H1 (cell line): Measurements from ENCODE around the gene TRHDE. TPM values are rescaled to one million over a fixed set of nuclear protein-coding genes. Genes with fewer than 3 reads are reported as not detected.

Experiments
- CTCF ChIA-PET: fragments of 300-600 bp; sonication (Branson Sonifier 250); formaldehyde crosslinking; loops from one replicate; lab custom pipeline; 2021; ENCODE audit not compliant: partially characterized antibody; lab: Charles Lee
- POLR2A ChIA-PET: fragments of 300-600 bp; sonication (Branson Sonifier 250); formaldehyde crosslinking; loops from one replicate; lab custom pipeline; 2021; ENCODE audit warnings: inconsistent platforms; ENCODE audit not compliant: partially characterized antibody; lab: Charles Lee
- DNase-seq, 2 experiments: peaks; one replicate each; pipeline versions ENCODE4 v3.0.0 to v3.0.0-alpha.2; 2010 to 2022; ENCODE audit warnings: low spot score in 2 of 2, low read depth in 1 of 2, mixed read lengths in 1 of 2
- FAIRE-seq: peaks from 2 replicates; lab custom pipeline; 2011; peaks lifted over from hg19 to GRCh38; lab: Jason Lieb, UNC
- H2AFZ ChIP-seq: 2 replicates; pipeline ENCODE4 v1.8.1; 2012; ENCODE audit warnings: low read length, inconsistent platforms
- H2AK5ac ChIP-seq: 2 replicates; pipeline ENCODE4 v1.6.1; 2013; ENCODE audit warnings: low read depth, low read length
- H2BK120ac ChIP-seq: replicated peaks from 2 replicates; pipeline ENCODE3; 2013; ENCODE audit warnings: low read depth, low read length, inconsistent platforms
- H2BK12ac ChIP-seq: 2 replicates; pipeline ENCODE4 v1.6.1; 2013; ENCODE audit warnings: low read depth, low read length
- H2BK15ac ChIP-seq: 2 replicates; pipeline ENCODE4 v1.6.1; 2013; ENCODE audit warnings: low read length
- H2BK20ac ChIP-seq: 2 replicates; pipeline ENCODE4 v1.6.1; 2013; ENCODE audit warnings: low read length
- H2BK5ac ChIP-seq: 2 replicates; pipeline ENCODE4 v1.6.1; 2013; ENCODE audit warnings: low read depth, low read length
- H3K14ac ChIP-seq: 2 replicates; pipeline ENCODE4 v1.6.1; 2013; ENCODE audit warnings: inconsistent platforms; ENCODE audit not compliant: insufficient read length
- H3K18ac ChIP-seq: 2 replicates; pipeline ENCODE4 v1.6.1; 2013; ENCODE audit warnings: low read length; ENCODE audit errors: extremely low read depth
- H3K23ac ChIP-seq: 2 replicates; pipeline ENCODE4 v1.6.1; 2013; ENCODE audit warnings: inconsistent platforms; ENCODE audit not compliant: insufficient read length
- H3K23me2 ChIP-seq: 2 replicates; pipeline ENCODE4 v1.6.1; 2013; ENCODE audit warnings: low read depth, low read length
- H3K27ac ChIP-seq: 2 replicates; pipeline ENCODE4 v1.6.1; 2011; ENCODE audit warnings: low read depth, low read length, inconsistent platforms
- H3K27me3 ChIP-seq, 4 experiments: replicated peaks in 1 of 4; 1 replicate in 1 of 4; 2 replicates in 3 of 4; pipeline versions ENCODE4 v1.6.1 to v1.8.1; 2011 to 2013; ENCODE audit warnings: low read length in 3 of 4, mild to moderate bottlenecking in 3 of 4, inconsistent platforms in 2 of 4, mixed read lengths in 2 of 4, moderate library complexity in 1 of 4; ENCODE audit not compliant: control insufficient read depth in 3 of 4, insufficient read depth in 3 of 4; ENCODE audit errors: extremely low read depth in 1 of 4
- H3K36me3 ChIP-seq, 4 experiments: 2 replicates each; pipeline versions ENCODE4 v1.6.1 to v1.8.1; 2011 to 2013; ENCODE audit warnings: mild to moderate bottlenecking in 4 of 4, low read length in 3 of 4, moderate library complexity in 2 of 4, control low read depth in 1 of 4, inconsistent platforms in 1 of 4; ENCODE audit not compliant: insufficient read depth in 4 of 4, control insufficient read depth in 2 of 4
- H3K4ac ChIP-seq: replicated peaks from 2 replicates; pipeline ENCODE3; 2013; ENCODE audit warnings: low read length, low read depth, mixed read lengths, inconsistent platforms; ENCODE audit not compliant: insufficient read length
- H3K4me1 ChIP-seq, 4 experiments: replicated peaks in 1 of 4; 1 replicate in 1 of 4; 2 replicates in 3 of 4; pipeline versions ENCODE4 v1.6.1 to v1.8.1; 2011 to 2013; ENCODE audit warnings: low read length in 3 of 4, inconsistent platforms in 2 of 4, mixed read lengths in 1 of 4; ENCODE audit not compliant: insufficient read depth in 4 of 4, control insufficient read depth in 3 of 4
- H3K4me2 ChIP-seq, 2 experiments: 2 replicates each; pipeline versions ENCODE4 v1.6.1 to v1.8.1; 2011 to 2013; ENCODE audit warnings: low read depth in 2 of 2, low read length in 2 of 2, control low read depth in 1 of 2, inconsistent platforms in 1 of 2, mild to moderate bottlenecking in 1 of 2; ENCODE audit not compliant: insufficient read depth in 1 of 2
- H3K4me3 ChIP-seq, 4 experiments: fragments of 200-600, 300-600 bp in 1 of 4; sonication (generic), shearing (Covaris generic), sonication (Bioruptor Twin) in 1 of 4; 2 replicates each; pipeline versions ENCODE4 v1.5.1 to v1.8.1; 2011 to 2016; ENCODE audit warnings: low read length in 4 of 4, low read depth in 3 of 4, control low read depth in 2 of 4, inconsistent platforms in 2 of 4, mild to moderate bottlenecking in 2 of 4, mixed read lengths in 1 of 4, moderate library complexity in 1 of 4; ENCODE audit not compliant: insufficient read depth in 2 of 4; ENCODE audit errors: extremely low read depth in 1 of 4
- H3K56ac ChIP-seq: replicated peaks from 2 replicates; pipeline ENCODE3; 2013; ENCODE audit warnings: low read depth, mild to moderate bottlenecking, mixed read lengths, low read length, inconsistent platforms; ENCODE audit not compliant: insufficient read length
- H3K79me1 ChIP-seq: 2 replicates; pipeline ENCODE4 v1.6.1; 2013; ENCODE audit warnings: low read depth, low read length, control low read depth
- H3K79me2 ChIP-seq, 2 experiments: 2 replicates each; pipeline versions ENCODE4 v1.6.1 to v1.8.1; 2012 to 2013; ENCODE audit warnings: low read length in 2 of 2, mild to moderate bottlenecking in 2 of 2, inconsistent platforms in 1 of 2; ENCODE audit not compliant: insufficient read depth in 2 of 2, control insufficient read depth in 1 of 2
- H3K9ac ChIP-seq, 4 experiments: replicated peaks in 1 of 4; 1 replicate in 1 of 4; 2 replicates in 3 of 4; pipeline versions ENCODE4 v1.6.1 to v1.8.1; 2011 to 2013; ENCODE audit warnings: low read depth in 3 of 4, low read length in 3 of 4, control low read depth in 2 of 4, mild to moderate bottlenecking in 2 of 4, moderate library complexity in 2 of 4, inconsistent platforms in 1 of 4; ENCODE audit errors: extremely low read depth in 1 of 4
- H3K9me3 ChIP-seq, 2 experiments: 2 replicates each; pipeline versions ENCODE4 v1.6.1 to v1.8.1; 2012 to 2013; ENCODE audit warnings: mild to moderate bottlenecking in 2 of 2, moderate library complexity in 2 of 2, control low read depth in 1 of 2, inconsistent platforms in 1 of 2, low read depth in 1 of 2, low read length in 1 of 2, mixed read lengths in 1 of 2; ENCODE audit not compliant: insufficient read depth in 2 of 2
- H4K20me1 ChIP-seq, 2 experiments: replicated peaks in 1 of 2; 2 replicates each; pipeline versions ENCODE3 to v1.8.1; 2011 to 2013; ENCODE audit warnings: inconsistent platforms in 2 of 2, low read length in 2 of 2, mild to moderate bottlenecking in 1 of 2; ENCODE audit not compliant: insufficient read depth in 2 of 2, control insufficient read depth in 1 of 2
- H4K5ac ChIP-seq: 2 replicates; pipeline ENCODE4 v1.6.1; 2013; ENCODE audit warnings: low read length, low read depth, mixed read lengths, inconsistent platforms; ENCODE audit not compliant: insufficient read length
- H4K8ac ChIP-seq: 2 replicates; pipeline ENCODE4 v1.8.0; 2013; ENCODE audit warnings: mild to moderate bottlenecking, moderate library complexity, low read length, inconsistent platforms; ENCODE audit not compliant: insufficient read depth; ENCODE audit errors: extremely low read depth
- H4K91ac ChIP-seq: replicated peaks from 2 replicates; pipeline ENCODE3; 2013; ENCODE audit warnings: low read length, mixed read lengths, inconsistent platforms; ENCODE audit not compliant: insufficient read length
- CBX8 ChIP-seq: fragments of 300-800, 300-1000 bp; sonication (generic); IDR thresholded peaks from 2 replicates; pipeline ENCODE4 v1.7.1; 2016; ENCODE audit warnings: low read depth, low read length, borderline replicate concordance
- EGR1 ChIP-seq: IDR thresholded peaks from 2 replicates; pipeline ENCODE4 v1.6.1; 2011; ENCODE audit warnings: low read depth, low read length, borderline replicate concordance
- JUND ChIP-seq: IDR thresholded peaks from 2 replicates; pipeline ENCODE4 v1.6.1; 2011; ENCODE audit warnings: mild to moderate bottlenecking, improper control_type of control experiment, low read length
- POLR2A ChIP-seq, 2 experiments: IDR thresholded peaks; 1 replicate in 1 of 2; 2 replicates in 1 of 2; pipeline ENCODE4 v1.6.1; 2011; ENCODE audit warnings: low read depth in 2 of 2, low read length in 2 of 2, mild to moderate bottlenecking in 2 of 2; ENCODE audit errors: control extremely low read depth in 1 of 2
- RNF2 ChIP-seq: fragments of 200-900, 300-1000 bp; sonication (generic); IDR thresholded peaks from 2 replicates; pipeline ENCODE4 v1.7.1; 2016; ENCODE audit warnings: borderline replicate concordance, low read depth, mild to moderate bottlenecking, antibody characterized with exemption, low read length; ENCODE audit not compliant: poor library complexity, severe bottlenecking; ENCODE audit errors: missing control alignments
- WGBS, 2 experiments: shearing (Covaris generic) in 1 of 2; methylation state at CpG; one replicate each; pipeline versions ENCODE4 v1.1.6 to v1.1.7; 2013 to 2015; ENCODE audit warnings: low lambda C conversion rate in 2 of 2, mixed read lengths in 2 of 2, inconsistent platforms in 1 of 2, low coverage in 1 of 2, missing lambda C conversion rate in 1 of 2; ENCODE audit not compliant: insufficient replicate concordance in 2 of 2, insufficient coverage in 1 of 2, insufficient read length in 1 of 2; ENCODE audit errors: extremely low coverage in 1 of 2, missing lambda C conversion rate in 1 of 2; 5-methylcytosine and 5-hydroxymethylcytosine counted together
- polyA plus RNA-seq, 7 experiments: library from polyadenylated mRNA; depleted of rRNA in 3 of 7; stranded (reverse) in 5 of 7; unstranded in 2 of 7; fragments of >200 nt in 5 of 7; fragments of 200-250 nt in 2 of 7; gene quantifications; 1 replicate in 5 of 7; 2 replicates in 1 of 7; 4 replicates in 1 of 7; pipeline versions ENCODE4 v1.2.1 to v1.2.3, GENCODE V29; 2011 to 2013; ENCODE audit warnings: missing spikeins in 2 of 7, mixed read lengths in 2 of 7
- total RNA-seq: library from RNA; stranded (reverse); fragmentation: NEBNext Ultra II Directional; extraction: Animal tissue kit (Norgen Biotek cat#: 25700); gene quantifications from 2 replicates; pipeline ENCODE4 v1.2.1, GENCODE V29; 2021

The TRHDE gene
- total and polyA plus RNA-seq, 2 of the 8 experiments (the other 6 are each of a cell fraction or from before 2014, with no cell fraction given), result 1.3 to 5.0 TPM

GRCh38 chr12:72549184-72549583 is 277.0 kb downstream of the TRHDE start:
- no peak overlapping the region for H2AFZ ChIP-seq
- no peak overlapping the region for H2BK12ac ChIP-seq
- H3K14ac ChIP-seq, result no peak overlapping the region
- no peak overlapping the region for H2BK5ac ChIP-seq
- no peak for FAIRE-seq
- H3K4me1 ChIP-seq, result peaks cover 0 to 6% (median 0%) of the 10 kb centered on the region in 4 experiments; a peak in 1 of 7 replicates
- H3K4me3 ChIP-seq, result no peak overlapping the region
- no peak overlapping the region for H3K4me2 ChIP-seq
- no peaks in the 10 kb centered on the region for H3K9me3 ChIP-seq
- no peak overlapping the region for H2BK15ac ChIP-seq
- H3K79me2 ChIP-seq, result no peaks in the 10 kb centered on the region
- no peaks in the 10 kb centered on the region for H3K27me3 ChIP-seq
- H4K20me1 ChIP-seq, result no peaks in the 10 kb centered on the region
- H3K23me2 ChIP-seq, result no peaks in the 10 kb centered on the region
- no peak overlapping the region for H3K4ac ChIP-seq
- no peak overlapping the region for H3K23ac ChIP-seq
- H2AK5ac ChIP-seq, result no peak overlapping the region
- TF ChIP-seq CBX8 (no peak), JUND (no peak), RNF2 (no peak), EGR1 (no peak), POLR2A (IDR thresholded peaks at IDR 0.05; ENCODE audit: control extremely low read depth in 1 of 2, low read depth in 2 of 2, low read length in 2 of 2) (no peak)
- H3K36me3 ChIP-seq, result no peaks in the 10 kb centered on the region
- no peak overlapping the region for H3K18ac ChIP-seq
- H4K5ac ChIP-seq, result no peak overlapping the region
- H2BK20ac ChIP-seq, result no peak overlapping the region
- H3K56ac ChIP-seq, result no peak overlapping the region
- POLR2A ChIA-PET, result no interaction called here
- DNase-seq, result no peak
- CTCF ChIA-PET, result interaction anchor here (1.0 kb wide), 1 partner anchor 11 kb away, joined by 4 read pairs; no protein-coding TSS in a partner anchor
- H3K9ac ChIP-seq, result no peak overlapping the region
- H4K8ac ChIP-seq, result no peak overlapping the region
- 92% methylated on average over 1 of the region's 1 CpG; no CpG with 5 or more reads in 1 of the 2 experiments for WGBS, 2 experiments
- H3K79me1 ChIP-seq, result no peaks in the 10 kb centered on the region
- no peak overlapping the region for H3K27ac ChIP-seq
- H4K91ac ChIP-seq, result no peak overlapping the region
- H2BK120ac ChIP-seq, result no peak overlapping the region
